ENCODE results near the gene MYL11.

Gene MYL11

DNA sequence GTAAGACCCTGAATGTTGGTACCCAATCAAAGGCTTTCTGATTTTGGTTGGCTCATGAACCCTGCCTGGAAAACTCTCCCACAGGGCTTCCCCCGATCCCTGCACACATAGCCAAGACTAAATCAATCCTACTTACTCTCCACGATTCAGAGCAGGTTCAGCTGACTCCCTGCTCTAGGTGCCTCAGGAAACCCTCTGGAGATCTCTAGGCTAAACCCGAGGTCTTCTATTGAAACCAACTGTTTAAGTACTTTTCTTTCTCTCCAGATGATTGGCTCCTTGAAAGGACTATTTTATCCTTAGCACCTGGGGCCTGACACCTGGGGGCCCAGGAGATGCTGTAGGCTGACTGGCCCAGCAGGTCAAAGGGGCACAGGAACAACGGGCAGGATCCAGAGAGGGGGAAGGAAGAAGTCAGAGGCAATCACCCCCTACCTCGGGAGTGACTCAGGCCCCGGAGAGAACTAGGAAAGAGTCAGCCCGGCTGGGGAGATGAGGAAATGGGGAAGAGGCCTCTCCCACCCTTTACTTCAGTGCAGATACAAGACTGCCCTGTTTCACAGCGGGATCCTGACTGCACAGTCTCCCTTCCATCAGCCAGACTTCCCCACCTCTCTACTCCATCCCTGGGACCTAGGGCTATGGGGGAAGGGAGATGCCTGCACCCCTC, 6.3 kb upstream of the MYL11 start:
- no peaks in the 10 kb centered on the region for H3K27me3 ChIP-seq (ENCODE audit: control insufficient read depth, insufficient read depth, low read length)
- H3K4me2 ChIP-seq (ENCODE audit: low read length): peak overlapping the region; percentile 92
- H3K9ac ChIP-seq: no peak overlapping the region
- TF ChIP-seq, protein P1, sequence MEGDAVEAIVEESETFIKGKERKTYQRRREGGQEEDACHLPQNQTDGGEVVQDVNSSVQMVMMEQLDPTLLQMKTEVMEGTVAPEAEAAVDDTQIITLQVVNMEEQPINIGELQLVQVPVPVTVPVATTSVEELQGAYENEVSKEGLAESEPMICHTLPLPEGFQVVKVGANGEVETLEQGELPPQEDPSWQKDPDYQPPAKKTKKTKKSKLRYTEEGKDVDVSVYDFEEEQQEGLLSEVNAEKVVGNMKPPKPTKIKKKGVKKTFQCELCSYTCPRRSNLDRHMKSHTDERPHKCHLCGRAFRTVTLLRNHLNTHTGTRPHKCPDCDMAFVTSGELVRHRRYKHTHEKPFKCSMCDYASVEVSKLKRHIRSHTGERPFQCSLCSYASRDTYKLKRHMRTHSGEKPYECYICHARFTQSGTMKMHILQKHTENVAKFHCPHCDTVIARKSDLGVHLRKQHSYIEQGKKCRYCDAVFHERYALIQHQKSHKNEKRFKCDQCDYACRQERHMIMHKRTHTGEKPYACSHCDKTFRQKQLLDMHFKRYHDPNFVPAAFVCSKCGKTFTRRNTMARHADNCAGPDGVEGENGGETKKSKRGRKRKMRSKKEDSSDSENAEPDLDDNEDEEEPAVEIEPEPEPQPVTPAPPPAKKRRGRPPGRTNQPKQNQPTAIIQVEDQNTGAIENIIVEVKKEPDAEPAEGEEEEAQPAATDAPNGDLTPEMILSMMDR (IDR thresholded peaks at IDR 0.05): no peak
- H3K27ac ChIP-seq: peak overlapping the region; percentile 12
- no peaks in the 10 kb centered on the region for H3K36me3 ChIP-seq (ENCODE audit: control insufficient read depth, insufficient read depth, low read length)
- H3K4me3 ChIP-seq (ENCODE audit: low read depth, low read length): peak overlapping the region; percentile 83
- H3K4me1 ChIP-seq: peaks cover 15% of the 10 kb centered on the region
- H3K79me2 ChIP-seq: peaks cover 33% of the 10 kb centered on the region
- no peaks in the 10 kb centered on the region for H3K9me3 ChIP-seq (ENCODE audit: control insufficient read depth, low read length)
- no peak overlapping the region for H2AFZ ChIP-seq

DNA sequence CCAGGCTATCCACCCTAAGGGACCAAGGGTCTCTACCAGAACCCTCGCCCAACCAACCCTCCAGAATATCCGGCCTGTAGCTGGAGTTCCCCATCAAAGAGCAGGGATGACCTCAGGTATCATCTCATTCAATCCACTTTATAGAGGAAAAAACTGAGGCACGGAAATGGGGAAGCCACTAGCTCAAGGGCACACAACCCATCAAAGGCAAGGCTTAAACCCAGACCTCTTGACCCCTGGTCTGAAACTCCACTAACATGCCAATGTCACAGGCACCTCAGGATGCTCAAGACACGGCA, 5.9 kb upstream of the MYL11 start:
- Histone ChIP-seq H3K4me1 (peaks cover 15% of the 10 kb centered on the region), H3K79me2 (peaks cover 33% of the 10 kb centered on the region), H3K27ac (peak overlapping the region; percentile 12), H3K9me3 (ENCODE audit: control insufficient read depth, low read length) (no peaks in the 10 kb centered on the region), H3K36me3 (ENCODE audit: control insufficient read depth, insufficient read depth, low read length) (no peaks in the 10 kb centered on the region), H3K4me2 (ENCODE audit: low read length) (peak overlapping the region; percentile 92), H3K9ac (no peak overlapping the region), H3K27me3 (ENCODE audit: control insufficient read depth, insufficient read depth, low read length) (no peaks in the 10 kb centered on the region), H2AFZ (no peak overlapping the region), H3K4me3 (ENCODE audit: low read depth, low read length) (peak overlapping the region; percentile 83)
- TF ChIP-seq, protein P1 (IDR thresholded peaks at IDR 0.05): no peak

DNA sequence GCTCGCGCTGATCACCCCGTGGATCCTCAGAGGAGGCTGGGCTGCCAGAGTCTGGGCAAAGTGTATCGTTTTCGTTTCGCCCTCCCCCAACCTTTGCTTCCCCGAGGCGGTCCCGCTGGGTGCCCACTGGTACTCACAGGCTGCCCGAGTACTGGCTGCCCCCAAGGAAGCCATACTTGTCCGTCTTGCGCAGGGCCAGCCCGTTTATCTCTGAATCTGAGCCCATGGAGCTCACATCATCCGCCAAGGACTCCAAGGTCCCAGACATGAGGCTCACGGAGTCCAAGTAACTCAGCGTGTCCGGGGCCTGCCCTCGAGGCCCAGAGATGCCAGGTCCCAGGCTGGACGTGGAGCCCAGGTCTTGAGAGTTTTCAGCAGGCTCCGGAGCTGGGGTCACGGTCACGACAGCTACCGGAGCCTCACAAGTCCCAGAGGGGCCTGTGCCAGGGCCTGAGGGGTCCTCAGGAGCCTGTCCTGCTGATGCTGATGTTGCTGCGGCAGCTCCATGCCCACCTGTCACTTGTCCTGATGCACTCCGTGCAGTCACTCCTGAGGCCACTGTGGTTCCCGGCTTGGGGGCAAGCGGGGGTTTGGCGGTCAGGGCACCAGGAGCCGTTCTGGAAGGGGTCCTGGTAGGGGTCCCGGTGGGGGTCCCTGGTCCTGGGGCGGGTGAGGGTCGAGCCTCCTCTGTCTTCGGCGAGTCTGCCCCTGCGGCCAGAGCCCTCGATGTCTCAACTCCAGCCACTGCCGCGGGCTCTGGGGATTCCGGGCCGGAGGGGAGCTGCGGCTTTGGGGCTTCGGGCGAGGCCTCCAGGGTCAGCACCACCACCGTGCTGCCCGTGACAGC, 5.3 kb upstream of the MYL11 start:
- peak overlapping the region; percentile 83 for H3K4me3 ChIP-seq (ENCODE audit: low read depth, low read length)
- no peaks in the 10 kb centered on the region for H3K9me3 ChIP-seq (ENCODE audit: control insufficient read depth, low read length)
- H3K4me1 ChIP-seq: peaks cover 15% of the 10 kb centered on the region
- TF ChIP-seq, protein P1 (IDR thresholded peaks at IDR 0.05): no peak
- H3K79me2 ChIP-seq: peaks cover 30% of the 10 kb centered on the region
- peak overlapping the region; percentile 26 for H2AFZ ChIP-seq
- H3K27ac ChIP-seq: peak overlapping the region; percentile 12
- no peaks in the 10 kb centered on the region for H3K27me3 ChIP-seq (ENCODE audit: control insufficient read depth, insufficient read depth, low read length)
- peak overlapping the region; percentile 92 for H3K4me2 ChIP-seq (ENCODE audit: low read length)
- no peaks in the 10 kb centered on the region for H3K36me3 ChIP-seq (ENCODE audit: control insufficient read depth, insufficient read depth, low read length)
- H3K9ac ChIP-seq: peak overlapping the region; percentile 40

DNA sequence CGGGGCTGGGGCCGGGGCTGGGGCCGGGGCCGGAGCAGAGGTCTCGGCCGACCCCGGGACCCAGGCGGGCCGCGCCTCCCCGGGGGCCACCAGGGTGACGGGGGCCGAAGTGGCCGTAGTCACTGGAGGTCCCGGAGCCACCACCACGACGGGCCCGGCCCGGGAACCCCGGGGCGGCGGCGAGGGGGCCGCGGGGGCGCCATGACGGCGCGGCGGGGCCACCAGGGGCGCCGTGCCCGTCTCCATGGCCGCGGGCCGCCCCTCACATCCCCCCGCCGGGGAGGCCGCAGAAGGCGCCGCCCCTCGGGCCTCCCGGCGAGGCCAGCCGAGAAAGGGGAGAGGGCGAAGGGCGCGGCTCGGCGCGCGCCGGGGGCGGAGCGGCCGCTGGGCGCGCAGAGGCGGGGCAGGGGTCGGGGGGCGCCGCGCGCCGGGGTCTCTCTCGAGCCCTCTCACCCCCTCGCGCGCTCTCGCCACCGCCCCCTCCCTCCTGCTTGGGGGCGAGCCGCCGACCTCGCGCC, 4.6 kb upstream of the MYL11 start:
- H3K4me2 ChIP-seq (ENCODE audit: low read length): peak overlapping the region; percentile 92
- H3K36me3 ChIP-seq (ENCODE audit: control insufficient read depth, insufficient read depth, low read length): no peaks in the 10 kb centered on the region
- H3K27ac ChIP-seq: no peak overlapping the region
- TF ChIP-seq, protein P1 (IDR thresholded peaks at IDR 0.05): no peak
- H3K4me3 ChIP-seq (ENCODE audit: low read depth, low read length): peak overlapping the region; percentile 83
- H2AFZ ChIP-seq: peak overlapping the region; percentile 26
- H3K9me3 ChIP-seq (ENCODE audit: control insufficient read depth, low read length): no peaks in the 10 kb centered on the region
- H3K79me2 ChIP-seq: peaks cover 25% of the 10 kb centered on the region
- peak overlapping the region; percentile 40 for H3K9ac ChIP-seq
- peaks cover 15% of the 10 kb centered on the region for H3K4me1 ChIP-seq
- H3K27me3 ChIP-seq (ENCODE audit: control insufficient read depth, insufficient read depth, low read length): no peaks in the 10 kb centered on the region
